ENCODE results near the gene PSMF1. TPM values are rescaled to one million over a fixed set of nuclear protein-coding genes. Genes with fewer than 3 reads are reported as not detected.

PSMF1 gene
- total RNA-seq, 1 experiment from 2014 or later = 153 TPM

DNA sequence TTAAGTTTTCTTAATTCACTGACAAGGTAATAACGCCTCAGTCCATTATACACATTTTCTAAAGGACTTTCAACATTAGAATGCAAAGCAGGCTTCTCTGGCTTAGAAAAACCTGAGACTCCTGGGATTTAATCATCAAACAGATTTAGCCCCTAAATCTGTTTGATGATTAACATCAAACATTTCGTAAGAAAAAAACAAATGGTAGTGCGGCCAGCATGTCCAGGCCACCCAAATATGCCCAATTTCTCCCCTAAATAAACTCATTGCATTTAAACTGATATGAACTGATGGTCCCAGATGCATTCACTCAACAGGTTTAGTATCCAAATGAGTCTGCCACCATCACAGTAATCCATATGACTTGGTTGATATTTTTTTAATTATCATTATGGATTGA lies 60.2 kb downstream of the PSMF1 start:
- Histone ChIP-seq H3K27ac (ENCODE audit: low read depth, low read length) (no peak overlapping the region), H3K9me2 (ENCODE audit: insufficient read depth) (no peaks in the 10 kb centered on the region), H3K36me3 (ENCODE audit: control insufficient read depth in 1 of 2, insufficient read depth in 2 of 2, low read length in 2 of 2) (no peaks in the 10 kb centered on the region), H3K4me3 (replicated peaks in 1 of 2; ENCODE audit: low read depth in 1 of 2, low read length in 2 of 2) (no peak overlapping the region), H3K27me3 (ENCODE audit: insufficient read depth, low read length) (no peaks in the 10 kb centered on the region), H3K79me2 (ENCODE audit: insufficient read depth, low read length) (no peaks in the 10 kb centered on the region), H3K4me1 (ENCODE audit: control insufficient read depth in 1 of 2, insufficient read depth in 2 of 2, low read length in 2 of 2) (no peaks in the 10 kb centered on the region), H4K20me1 (ENCODE audit: insufficient read depth) (no peaks in the 10 kb centered on the region), H3K9me3 (ENCODE audit: control insufficient read depth in 1 of 2, insufficient read depth in 1 of 2, low read depth in 1 of 2, low read length in 2 of 2) (no peaks in the 10 kb centered on the region), H3K9ac (ENCODE audit: low read length) (no peak overlapping the region), H2AFZ (ENCODE audit: low read depth, low read length, poor library complexity, severe bottlenecking) (no peak overlapping the region), H3K4me2 (ENCODE audit: low read length) (no peak overlapping the region)
- DNase-seq (ENCODE audit: low read depth, low spot score) = no peak
- ChIA-PET RAD21 (ENCODE audit: low non-redundant PET in 1 of 2, low total read pairs in 2 of 2, uncharacterized antibody in 2 of 2, unreplicated experiment in 2 of 2) (no interaction called here), CTCF (no interaction called here), POLR2A (no interaction called here)
- ATAC-seq = no peak
- no TSS peak for BruUV-seq (replicated peaks)
- intact Hi-C loops (cut with micrococcal nuclease) = no loop called here
- no peak for TF ChIP-seq ZFX (IDR thresholded peaks at IDR 0.05)
- TF ChIP-seq ZNF274 (IDR thresholded peaks at IDR 0.05; ENCODE audit: low read depth, low read length) = no peak
- no peak for TF ChIP-seq FOSL1 (IDR thresholded peaks at IDR 0.05; ENCODE audit: low read depth)
- no peak for TF ChIP-seq EZH2 (IDR thresholded peaks at IDR 0.05)
- no peak for TF ChIP-seq POLR2AphosphoS5 (IDR thresholded peaks at IDR 0.05; ENCODE audit: low read depth, low read length)
- TF ChIP-seq CBX3 (IDR thresholded peaks at IDR 0.05; ENCODE audit: low read depth) = no peak
- TF ChIP-seq, protein P1, sequence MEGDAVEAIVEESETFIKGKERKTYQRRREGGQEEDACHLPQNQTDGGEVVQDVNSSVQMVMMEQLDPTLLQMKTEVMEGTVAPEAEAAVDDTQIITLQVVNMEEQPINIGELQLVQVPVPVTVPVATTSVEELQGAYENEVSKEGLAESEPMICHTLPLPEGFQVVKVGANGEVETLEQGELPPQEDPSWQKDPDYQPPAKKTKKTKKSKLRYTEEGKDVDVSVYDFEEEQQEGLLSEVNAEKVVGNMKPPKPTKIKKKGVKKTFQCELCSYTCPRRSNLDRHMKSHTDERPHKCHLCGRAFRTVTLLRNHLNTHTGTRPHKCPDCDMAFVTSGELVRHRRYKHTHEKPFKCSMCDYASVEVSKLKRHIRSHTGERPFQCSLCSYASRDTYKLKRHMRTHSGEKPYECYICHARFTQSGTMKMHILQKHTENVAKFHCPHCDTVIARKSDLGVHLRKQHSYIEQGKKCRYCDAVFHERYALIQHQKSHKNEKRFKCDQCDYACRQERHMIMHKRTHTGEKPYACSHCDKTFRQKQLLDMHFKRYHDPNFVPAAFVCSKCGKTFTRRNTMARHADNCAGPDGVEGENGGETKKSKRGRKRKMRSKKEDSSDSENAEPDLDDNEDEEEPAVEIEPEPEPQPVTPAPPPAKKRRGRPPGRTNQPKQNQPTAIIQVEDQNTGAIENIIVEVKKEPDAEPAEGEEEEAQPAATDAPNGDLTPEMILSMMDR (IDR thresholded peaks at IDR 0.05 in 2 of 3, conservative IDR thresholded peaks at IDR 0.05 in 1 of 3; ENCODE audit: borderline replicate concordance in 1 of 3, insufficient read depth in 1 of 3, low read depth in 2 of 3, low read length in 2 of 3) = no peak
- no peak for TF ChIP-seq SP1 (IDR thresholded peaks at IDR 0.05; ENCODE audit: low read depth)
- TF ChIP-seq EZH2phosphoT487 (IDR thresholded peaks at IDR 0.05; ENCODE audit: borderline replicate concordance) = no peak
- TF ChIP-seq POLR2A (IDR thresholded peaks at IDR 0.05; ENCODE audit: borderline replicate concordance, extremely low read depth, insufficient read depth, insufficient read length) = no peak
- TF ChIP-seq, protein P2, sequence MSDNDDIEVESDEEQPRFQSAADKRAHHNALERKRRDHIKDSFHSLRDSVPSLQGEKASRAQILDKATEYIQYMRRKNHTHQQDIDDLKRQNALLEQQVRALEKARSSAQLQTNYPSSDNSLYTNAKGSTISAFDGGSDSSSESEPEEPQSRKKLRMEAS (IDR thresholded peaks at IDR 0.05) = no peak
- TF ChIP-seq EGR1 (IDR thresholded peaks at IDR 0.05; ENCODE audit: low read depth) = no peak
- no peak for TF ChIP-seq JUND (IDR thresholded peaks at IDR 0.05)
- TF ChIP-seq, protein P3, sequence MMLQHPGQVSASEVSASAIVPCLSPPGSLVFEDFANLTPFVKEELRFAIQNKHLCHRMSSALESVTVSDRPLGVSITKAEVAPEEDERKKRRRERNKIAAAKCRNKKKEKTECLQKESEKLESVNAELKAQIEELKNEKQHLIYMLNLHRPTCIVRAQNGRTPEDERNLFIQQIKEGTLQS (IDR thresholded peaks at IDR 0.05) = no peak
